GM19463 (cell line): ENCODE measurements around the gene ELP4.

Experiments
- ATAC-seq: cut with Tn5 transposase; IDR thresholded peaks from one replicate; pipeline ENCODE4 v1.9.1; 2021; ENCODE audit warnings: mild to moderate bottlenecking, moderate library complexity; ENCODE audit not compliant: unreplicated experiment

Gene ELP4

DNA sequence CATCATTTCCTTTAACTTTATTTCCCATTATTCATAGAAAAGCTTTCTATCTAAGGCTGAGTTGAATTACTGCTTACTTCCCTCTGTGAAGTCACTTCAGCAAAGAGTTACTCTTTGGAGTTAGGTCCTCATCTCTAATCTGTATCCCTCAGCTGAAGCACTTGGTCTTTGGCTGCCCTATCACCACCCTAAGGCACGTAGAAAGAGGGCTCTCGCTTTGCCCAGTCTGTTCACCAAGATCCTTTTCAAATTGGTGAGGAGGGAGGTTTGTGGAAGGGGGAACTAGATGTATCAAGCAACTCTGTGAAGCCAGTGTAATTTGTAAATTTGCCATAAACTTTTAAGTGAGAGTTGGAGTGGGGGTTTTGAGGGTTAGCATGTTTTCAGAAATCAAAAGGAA lies 258.1 kb downstream of the ELP4 start:
- ATAC-seq = no peak

GRCh38 chr11:31768749-31769640 lies 259.4 kb downstream of the ELP4 start:
- ATAC-seq = no peak

DNA sequence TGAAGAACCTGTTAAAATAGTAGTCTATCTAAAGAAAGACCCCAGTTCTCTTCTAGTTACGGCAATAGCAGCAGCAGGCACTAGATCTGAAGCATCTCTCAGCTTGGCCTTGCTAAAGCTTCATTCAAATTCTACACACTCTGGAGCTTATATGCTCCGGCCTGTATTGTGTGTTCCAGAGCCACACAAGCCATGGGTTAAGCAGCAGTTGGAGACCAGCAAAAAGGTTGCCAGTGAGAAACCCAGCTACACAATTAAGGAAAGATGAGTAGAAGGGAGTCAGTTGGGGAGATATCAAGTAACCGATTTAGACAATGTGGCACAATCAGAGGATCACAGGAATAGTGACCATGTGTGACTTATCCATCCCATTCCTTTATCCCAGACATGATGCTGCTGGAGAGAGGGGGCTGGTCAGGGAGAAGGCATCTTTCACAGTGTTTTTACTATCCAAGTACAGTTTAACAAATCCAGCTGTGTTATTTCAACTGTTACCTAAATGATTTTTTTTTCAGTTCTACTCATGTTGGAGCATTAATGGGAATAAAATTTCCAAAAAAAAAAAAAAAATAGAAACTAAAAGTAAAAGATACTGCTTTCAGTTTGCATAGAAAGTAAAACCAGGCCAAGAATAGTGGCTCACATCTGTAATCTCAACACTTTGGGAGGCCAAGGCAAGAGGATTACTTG lies 260.6 kb downstream of the ELP4 start:
- ATAC-seq = no peak

- no peak for ATAC-seq
Measured at GRCh38 chr11:31772412-31772811, 262.8 kb downstream of the ELP4 start.

GRCh38 chr11:31779374-31779791 lies 269.8 kb downstream of the ELP4 start:
- ATAC-seq = no peak

GRCh38 chr11:31780078-31780477 lies 270.5 kb downstream of the ELP4 start:
- no peak for ATAC-seq

GRCh38 chr11:31780480-31780971 lies 271.0 kb downstream of the ELP4 start:
- ATAC-seq = no peak

- no peak for ATAC-seq
Measured at GRCh38 chr11:31782257-31782656, 272.7 kb downstream of the ELP4 start.

GRCh38 chr11:31783252-31783651 lies 273.7 kb downstream of the ELP4 start:
- no peak for ATAC-seq

- ATAC-seq = no peak
Measured at GRCh38 chr11:31784611-31785010, 275.0 kb downstream of the ELP4 start.

- ATAC-seq = no peak
Measured at GRCh38 chr11:31786996-31787685, 277.6 kb downstream of the ELP4 start.

- no peak for ATAC-seq
Measured at GRCh38 chr11:31788085-31788484, 278.5 kb downstream of the ELP4 start.

DNA sequence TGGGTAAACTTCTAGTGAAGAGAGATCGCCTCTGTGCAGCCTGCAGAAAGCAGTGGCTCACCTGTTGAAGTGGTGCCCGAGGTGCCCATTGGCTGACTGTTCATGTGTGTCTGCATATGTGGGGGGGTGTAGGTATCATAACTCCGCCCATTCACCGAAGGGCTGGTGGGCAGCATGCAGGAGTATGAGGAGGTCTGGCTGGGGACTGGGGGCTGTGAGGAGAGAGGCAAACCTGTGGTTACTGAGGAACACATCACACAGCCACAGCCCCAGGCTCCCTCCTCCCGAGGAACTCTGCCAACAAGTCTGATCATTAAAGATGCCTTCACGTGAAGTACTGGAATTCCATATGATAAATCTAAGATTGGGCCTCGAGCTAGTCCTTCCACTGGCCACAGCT lies 281.1 kb downstream of the ELP4 start:
- ATAC-seq = no peak

DNA sequence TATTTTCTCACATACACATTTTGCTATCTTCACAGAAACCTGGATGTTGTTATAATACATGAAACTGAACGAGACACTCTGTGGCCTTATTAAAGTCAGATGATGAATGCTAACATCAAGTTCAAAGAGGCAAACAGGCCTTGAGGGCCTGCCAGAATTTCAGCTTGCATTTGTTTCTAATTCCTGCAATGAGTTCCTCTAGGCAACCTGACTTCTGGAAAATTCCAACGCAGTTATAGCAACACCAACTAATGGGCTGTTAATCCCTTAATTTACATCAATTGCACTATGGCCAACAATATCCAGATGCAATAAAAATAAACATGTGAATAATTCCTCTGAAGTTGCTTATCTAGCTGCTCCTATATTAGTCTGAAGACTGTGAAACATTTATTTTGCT lies 282.5 kb downstream of the ELP4 start:
- no peak for ATAC-seq

DNA sequence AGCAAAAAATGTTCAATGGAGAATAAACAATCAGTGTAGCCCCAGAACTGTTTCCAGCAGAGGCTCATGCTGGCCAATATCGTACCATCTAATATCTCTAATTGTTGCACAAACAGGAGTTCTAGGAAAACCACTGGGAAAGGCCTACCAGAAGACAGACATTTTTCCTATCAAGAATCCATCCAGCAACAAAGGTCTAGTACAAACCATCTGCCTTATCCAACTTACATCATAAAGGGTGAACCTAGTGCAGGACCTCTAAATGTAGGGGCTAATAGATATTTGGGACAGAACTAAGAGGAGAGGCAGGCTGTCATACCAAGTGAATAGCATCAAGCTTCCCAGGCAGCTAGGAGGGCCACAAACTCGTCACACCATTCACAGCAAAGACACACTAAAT lies 282.9 kb downstream of the ELP4 start:
- ATAC-seq = no peak

GRCh38 chr11:31793264-31793663 lies 283.7 kb downstream of the ELP4 start:
- no peak for ATAC-seq

- ATAC-seq = no peak
Measured at GRCh38 chr11:31794548-31794947, 285.0 kb downstream of the ELP4 start.

- no peak for ATAC-seq
Measured at GRCh38 chr11:31795706-31796498, 286.3 kb downstream of the ELP4 start.

DNA sequence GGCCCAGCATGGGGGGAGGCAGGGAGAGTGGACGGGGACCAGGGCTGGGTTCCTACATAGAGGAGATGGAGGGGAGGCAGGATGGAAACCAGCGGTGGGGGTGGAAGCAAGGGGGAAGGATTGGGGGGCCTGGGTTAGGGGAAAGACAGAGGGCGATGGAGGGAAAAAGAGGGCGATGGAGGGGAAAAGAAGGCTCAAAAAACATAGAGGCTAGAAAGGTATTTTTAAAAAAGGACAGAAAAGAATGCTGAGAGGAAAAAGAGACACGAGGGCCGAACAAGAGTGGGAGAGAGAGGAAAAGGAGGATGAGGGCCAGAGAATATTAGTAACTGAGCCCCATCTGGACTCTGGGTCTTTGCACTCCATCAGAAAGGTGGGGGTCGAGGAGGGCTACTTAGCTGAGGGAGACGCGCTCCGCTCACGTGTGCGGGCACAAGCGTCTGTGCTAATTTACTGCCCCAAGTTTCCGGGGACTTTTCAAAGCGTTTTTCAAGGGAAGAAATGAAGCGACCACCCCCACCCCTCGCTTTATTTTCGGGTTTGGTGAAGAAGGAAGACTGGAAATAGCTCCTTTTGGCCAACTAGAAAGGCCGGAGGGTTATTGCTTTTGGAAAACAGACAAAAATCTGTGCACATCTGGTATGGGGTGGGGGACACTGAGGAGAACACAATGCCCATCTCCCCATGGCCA lies 287.1 kb downstream of the ELP4 start:
- ATAC-seq = no peak
